Testis (tissue), 2 donors: ENCODE data around the gene CDH13.

Experiments
- CTCF ChIP-seq, 3 experiments: fragments of 450-650 bp in 2 of 3; fragments of 200-600 bp in 1 of 3; sonication (generic) in 1 of 3; IDR thresholded peaks; one replicate each; pipeline ENCODE4 v1.5.1; 2016 to 2019; ENCODE audit warnings: antibody characterized with exemption in 3 of 3, mild to moderate bottlenecking in 2 of 3, moderate library complexity in 1 of 3
- POLR2A ChIP-seq: fragments of 450-650 bp; IDR thresholded peaks from one replicate; pipeline ENCODE4 v1.6.1; 2017; ENCODE audit warnings: antibody characterized with exemption, mild to moderate bottlenecking, moderate library complexity

GRCh38 chr16:83769397-83770008 is 1142.7 kb downstream of the CDH13 start:
- TF ChIP-seq CTCF (IDR thresholded peaks at IDR 0.05) (no peak), POLR2A (no peak)
